ENCODE measurements around the gene MTMR10. TPM values are rescaled to one million over a fixed set of nuclear protein-coding genes. Genes with fewer than 3 reads are reported as not detected.

The MTMR10 gene
- total RNA-seq, 2 experiments from 2014 or later = 10.1 to 17.6 TPM

Other genes starting within 250 kb of the MTMR10 start
- gene FAN1, start 87.7 kb downstream of the MTMR10 start, total RNA-seq = 10 to 100 TPM; 11.6 to 15.4 TPM
- gene TRPM1, start 110.1 kb upstream of the MTMR10 start, total RNA-seq = not detected

Data from activated CD4-positive, alpha-beta T cell treated with anti-CD3 and anti-CD28 coated beads for 36 hours (primary cell).